Right atrium auricular region (tissue), 2 donors: Measurements from ENCODE around the gene PCAT7. TPM values are rescaled to one million over a fixed set of nuclear protein-coding genes. Genes with fewer than 3 reads are reported as not detected.
"Not testable (repeated sequence)": the region's sequence is repeated elsewhere in the genome, so short reads cannot be mapped to it uniquely, and the experiment has no call there.

Experiments used
- DNase-seq: peaks from one replicate; pipeline ENCODE4 v3.0.0-alpha.2; 2019; ENCODE audit warnings: low spot score
- H3K27ac ChIP-seq, 2 donors: fragments of 200-600 bp; sonication (generic); 1 replicate in 1 of 2; 2 replicates in 1 of 2; pipeline ENCODE4 v1.5.1; 2016 to 2019
- H3K27me3 ChIP-seq, 2 donors: fragments of 200-600 bp; sonication (generic); one replicate each; pipeline versions ENCODE4 v1.5.1 to v1.6.0; 2017 to 2019
- H3K36me3 ChIP-seq: fragments of 200-600 bp; sonication (generic); one replicate; pipeline ENCODE4 v1.5.1; 2016
- H3K4me1 ChIP-seq, 2 donors: fragments of 200-600 bp; sonication (generic); one replicate each; pipeline versions ENCODE4 v1.5.1 to v1.6.0; 2017 to 2019
- H3K4me3 ChIP-seq, 2 donors: fragments of 200-600 bp; sonication (generic); 1 replicate in 1 of 2; 2 replicates in 1 of 2; pipeline ENCODE4 v1.5.1; 2017 to 2019; ENCODE audit warnings: mild to moderate bottlenecking in 1 of 2, moderate library complexity in 1 of 2
- H3K9me3 ChIP-seq, 2 donors: fragments of 200-600 bp; sonication (generic); one replicate each; pipeline ENCODE4 v1.5.1; 2019
- CTCF ChIP-seq, 2 donors: fragments of 200-600 bp; sonication (generic); IDR thresholded peaks; one replicate each; pipeline ENCODE4 v1.5.1; 2019; ENCODE audit warnings: antibody characterized with exemption in 2 of 2
- total RNA-seq, 2 donors: library from RNA; depleted of rRNA; stranded (reverse); fragments of >200 nt; gene quantifications; one replicate each; pipeline ENCODE4 v1.1.0, GENCODE V29; 2016

PCAT7 gene
- total RNA-seq, 2 donors from 2014 or later, result not detected

GRCh38 chr9:94554078-94554438 lies 825 bp upstream of the PCAT7 start:
- Histone ChIP-seq H3K27ac (no peak overlapping the region), H3K27me3 (no peaks in the 10 kb centered on the region), H3K36me3 (no peaks in the 10 kb centered on the region), H3K4me1 (no peaks in the 10 kb centered on the region), H3K9me3 (no peaks in the 10 kb centered on the region), H3K4me3 (no peak overlapping the region)
- no peak for TF ChIP-seq CTCF (IDR thresholded peaks at IDR 0.05)
- DNase-seq, result no peak

- H3K27ac ChIP-seq, result no peak overlapping the region
- H3K4me3 ChIP-seq, result no peak overlapping the region
- H3K36me3 ChIP-seq, result no peaks in the 10 kb centered on the region
- no peak for DNase-seq
- no peak for TF ChIP-seq CTCF (IDR thresholded peaks at IDR 0.05)
- no peaks in the 10 kb centered on the region for H3K27me3 ChIP-seq
- H3K4me1 ChIP-seq, result no peaks in the 10 kb centered on the region
- H3K9me3 ChIP-seq, result no peaks in the 10 kb centered on the region
These were observed 2.5 kb downstream of the PCAT7 start for GRCh38 chr9:94557376-94557775.

GRCh38 chr9:94560237-94560636 lies 5.4 kb downstream of the PCAT7 start:
- no peak overlapping the region for H3K27ac ChIP-seq
- no peak for TF ChIP-seq CTCF (IDR thresholded peaks at IDR 0.05)
- no peaks in the 10 kb centered on the region for H3K27me3 ChIP-seq
- no peak overlapping the region for H3K4me3 ChIP-seq
- DNase-seq, result no peak
- no peaks in the 10 kb centered on the region for H3K4me1 ChIP-seq
- no peaks in the 10 kb centered on the region for H3K9me3 ChIP-seq
- no peaks in the 10 kb centered on the region for H3K36me3 ChIP-seq

- Histone ChIP-seq H3K36me3 (no peaks in the 10 kb centered on the region), H3K4me3 (no peak overlapping the region), H3K27me3 (no peaks in the 10 kb centered on the region), H3K27ac (no peak overlapping the region), H3K9me3 (no peaks in the 10 kb centered on the region), H3K4me1 (no peaks in the 10 kb centered on the region)
- no peak for TF ChIP-seq CTCF (IDR thresholded peaks at IDR 0.05)
- no peak for DNase-seq
These were observed 8.7 kb downstream of the PCAT7 start for GRCh38 chr9:94563548-94563947.

- H3K36me3 ChIP-seq, H3K27ac ChIP-seq, H3K4me1 ChIP-seq, DNase-seq, H3K9me3 ChIP-seq, H3K4me3 ChIP-seq, H3K27me3 ChIP-seq: not testable (repeated sequence)
These were observed 9.4 kb downstream of the PCAT7 start for GRCh38 chr9:94564279-94564678.

GRCh38 chr9:94566550-94566949 lies 11.7 kb downstream of the PCAT7 start:
- no peak overlapping the region for H3K4me3 ChIP-seq
- no peaks in the 10 kb centered on the region for H3K36me3 ChIP-seq
- TF ChIP-seq CTCF (IDR thresholded peaks at IDR 0.05), result no peak
- H3K4me1 ChIP-seq, result no peaks in the 10 kb centered on the region
- H3K27ac ChIP-seq, result no peak overlapping the region
- H3K27me3 ChIP-seq, result no peaks in the 10 kb centered on the region
- DNase-seq, result no peak
- no peaks in the 10 kb centered on the region for H3K9me3 ChIP-seq
